Measurements from ENCODE around the gene OR5M11. TPM values are rescaled to one million over a fixed set of nuclear protein-coding genes. Genes with fewer than 3 reads are reported as not detected.

OR5M11 gene
- total and polyA plus RNA-seq, 8 donors, result not detected

DNA sequence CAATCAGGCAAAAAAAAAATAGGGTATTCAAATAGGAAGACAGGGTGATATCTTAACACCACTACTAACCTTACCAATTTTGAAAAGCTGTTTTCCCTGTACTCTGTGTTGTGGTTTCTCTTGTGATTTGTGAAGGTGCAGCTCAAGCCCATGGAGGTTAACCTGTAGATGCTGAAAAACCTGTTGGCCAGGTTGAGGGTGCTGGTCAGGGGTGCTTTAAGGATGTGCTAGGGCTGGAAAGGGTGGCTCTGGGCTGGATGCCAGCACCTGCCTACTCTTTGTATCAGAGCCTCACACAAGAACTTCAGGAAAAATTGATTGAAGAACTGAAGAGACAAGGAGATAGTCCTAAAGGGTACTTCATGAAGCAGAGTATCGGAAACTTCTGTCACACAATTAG is 33.6 kb downstream of the OR5M11 start:
- intact Hi-C loops (cut with DNase I), result no loop called here
- ATAC-seq (no peak), DNase-seq (peak in 1 of 4 donors; percentile 39)
- H3K4me1 ChIP-seq, result no peaks in the 10 kb centered on the region
- H3K27me3 ChIP-seq, result no peaks in the 10 kb centered on the region
- no peaks in the 10 kb centered on the region for H3K36me3 ChIP-seq
- H3K9me3 ChIP-seq, result no peaks in the 10 kb centered on the region
- H3K27ac ChIP-seq, result no peak overlapping the region
- TF ChIP-seq, protein P1, sequence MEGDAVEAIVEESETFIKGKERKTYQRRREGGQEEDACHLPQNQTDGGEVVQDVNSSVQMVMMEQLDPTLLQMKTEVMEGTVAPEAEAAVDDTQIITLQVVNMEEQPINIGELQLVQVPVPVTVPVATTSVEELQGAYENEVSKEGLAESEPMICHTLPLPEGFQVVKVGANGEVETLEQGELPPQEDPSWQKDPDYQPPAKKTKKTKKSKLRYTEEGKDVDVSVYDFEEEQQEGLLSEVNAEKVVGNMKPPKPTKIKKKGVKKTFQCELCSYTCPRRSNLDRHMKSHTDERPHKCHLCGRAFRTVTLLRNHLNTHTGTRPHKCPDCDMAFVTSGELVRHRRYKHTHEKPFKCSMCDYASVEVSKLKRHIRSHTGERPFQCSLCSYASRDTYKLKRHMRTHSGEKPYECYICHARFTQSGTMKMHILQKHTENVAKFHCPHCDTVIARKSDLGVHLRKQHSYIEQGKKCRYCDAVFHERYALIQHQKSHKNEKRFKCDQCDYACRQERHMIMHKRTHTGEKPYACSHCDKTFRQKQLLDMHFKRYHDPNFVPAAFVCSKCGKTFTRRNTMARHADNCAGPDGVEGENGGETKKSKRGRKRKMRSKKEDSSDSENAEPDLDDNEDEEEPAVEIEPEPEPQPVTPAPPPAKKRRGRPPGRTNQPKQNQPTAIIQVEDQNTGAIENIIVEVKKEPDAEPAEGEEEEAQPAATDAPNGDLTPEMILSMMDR (IDR thresholded peaks at IDR 0.05), result no peak
- no peak overlapping the region for H3K4me3 ChIP-seq

DNA sequence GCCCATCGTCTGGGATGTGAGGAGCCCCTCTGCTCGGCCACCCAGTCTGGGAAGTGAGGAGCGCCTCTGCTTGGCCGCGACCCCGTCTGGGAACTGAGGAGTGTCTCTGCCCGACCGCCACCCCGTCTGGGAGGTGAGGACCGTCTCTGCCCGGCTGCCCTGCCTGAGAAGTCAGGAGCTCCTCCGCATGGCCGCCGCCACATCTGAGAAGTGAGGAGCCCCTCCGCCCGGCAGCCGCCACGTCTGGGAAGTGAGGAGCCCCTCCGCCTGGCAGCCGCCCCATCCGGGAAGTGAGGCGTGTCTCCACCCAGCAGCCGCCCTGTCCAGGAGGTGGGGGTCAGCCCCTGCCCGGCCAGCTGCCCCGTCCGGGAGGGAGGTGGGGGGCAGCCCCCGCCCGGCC is 46.0 kb downstream of the OR5M11 start:
- no peaks in the 10 kb centered on the region for H3K27me3 ChIP-seq
- DNase-seq (peak in 1 of 4 donors; percentile 58), ATAC-seq (no peak)
- TF ChIP-seq, protein P1 (IDR thresholded peaks at IDR 0.05), result no peak
- no peaks in the 10 kb centered on the region for H3K36me3 ChIP-seq
- no peak overlapping the region for H3K27ac ChIP-seq
- intact Hi-C loops (cut with DNase I), result no loop called here
- H3K9me3 ChIP-seq, result peaks cover 0 to 9% of the 10 kb centered on the region in 2 donors
- no peak overlapping the region for H3K4me3 ChIP-seq
- H3K4me1 ChIP-seq, result no peaks in the 10 kb centered on the region

DNA sequence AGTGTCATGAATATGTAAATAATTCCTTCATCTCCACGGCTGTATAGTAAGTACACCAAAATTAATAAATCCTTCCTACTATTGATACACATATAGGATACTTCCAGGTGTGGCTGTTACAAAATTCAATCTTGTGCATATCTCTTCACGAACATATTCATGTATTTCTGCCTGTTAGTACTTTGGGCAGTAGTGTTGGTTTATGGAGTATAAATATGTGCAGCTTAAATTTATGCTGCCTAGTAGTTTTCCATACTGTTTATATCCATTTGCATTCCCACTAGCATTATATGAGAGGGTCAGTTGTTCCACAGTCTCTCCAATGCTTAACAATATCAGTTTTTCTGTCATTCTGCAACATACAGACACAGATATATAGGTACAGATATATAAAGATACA is 47.9 kb downstream of the OR5M11 start:
- DNase-seq (no peak), ATAC-seq (no peak)
- Histone ChIP-seq H3K27me3 (no peaks in the 10 kb centered on the region), H3K4me3 (no peak overlapping the region), H3K36me3 (no peaks in the 10 kb centered on the region), H3K27ac (no peak overlapping the region), H3K4me1 (no peaks in the 10 kb centered on the region), H3K9me3 (peaks cover 0 to 8% of the 10 kb centered on the region in 2 donors)
- TF ChIP-seq, protein P1 (IDR thresholded peaks at IDR 0.05), result no peak
- intact Hi-C loops (cut with DNase I), result no loop called here

Other genes starting within 250 kb of the OR5M11 start
- gene OR8K3, start 228.1 kb downstream of the OR5M11 start, total RNA-seq, result not detected
- not detected for gene OR8K3, start 228.1 kb downstream of the OR5M11 start, polyA plus RNA-seq (ENCODE audit: insufficient read length in 6 of 6)
- gene OR8K1, start 197.2 kb downstream of the OR5M11 start, total RNA-seq, result not detected
- not detected for gene OR8K1, start 197.2 kb downstream of the OR5M11 start, polyA plus RNA-seq (ENCODE audit: insufficient read length in 6 of 6)
- not detected for gene OR8J1, start 189.0 kb downstream of the OR5M11 start, total RNA-seq
- not detected for gene OR8J1, start 189.0 kb downstream of the OR5M11 start, polyA plus RNA-seq (ENCODE audit: insufficient read length in 6 of 6)
- gene OR8U1, start 167.6 kb downstream of the OR5M11 start, total RNA-seq, result not detected
- gene OR8U1, start 167.6 kb downstream of the OR5M11 start, polyA plus RNA-seq (ENCODE audit: insufficient read length in 6 of 6), result not detected
- not detected for gene OR5AL1, start 130.6 kb downstream of the OR5M11 start, total RNA-seq
- not detected for gene OR5AL1, start 130.6 kb downstream of the OR5M11 start, polyA plus RNA-seq (ENCODE audit: insufficient read length in 6 of 6)
- gene OR5M3, start 69.9 kb downstream of the OR5M11 start, total RNA-seq, result not detected
- gene OR5M3, start 69.9 kb downstream of the OR5M11 start, polyA plus RNA-seq (ENCODE audit: insufficient read length in 6 of 6), result not detected
- gene OR5M8, start 51.9 kb downstream of the OR5M11 start, total RNA-seq, result not detected
- not detected for gene OR5M8, start 51.9 kb downstream of the OR5M11 start, polyA plus RNA-seq (ENCODE audit: insufficient read length in 6 of 6)
- gene OR5M10, start 34.5 kb upstream of the OR5M11 start, total RNA-seq, result not detected
- not detected for gene OR5M10, start 34.5 kb upstream of the OR5M11 start, polyA plus RNA-seq (ENCODE audit: insufficient read length in 6 of 6)
- gene OR5M1, start 71.6 kb upstream of the OR5M11 start, total RNA-seq, result not detected
- not detected for gene OR5M1, start 71.6 kb upstream of the OR5M11 start, polyA plus RNA-seq (ENCODE audit: insufficient read length in 6 of 6)
- not detected for gene OR5AP2, start 99.2 kb upstream of the OR5M11 start, total RNA-seq
- not detected for gene OR5AP2, start 99.2 kb upstream of the OR5M11 start, polyA plus RNA-seq (ENCODE audit: insufficient read length in 6 of 6)
- gene OR5AR1, start 120.4 kb upstream of the OR5M11 start, total RNA-seq, result not detected
- not detected for gene OR5AR1, start 120.4 kb upstream of the OR5M11 start, polyA plus RNA-seq (ENCODE audit: insufficient read length in 6 of 6)
- not detected for gene OR9G1, start 155.8 kb upstream of the OR5M11 start, total RNA-seq
- gene OR9G1, start 155.8 kb upstream of the OR5M11 start, polyA plus RNA-seq (ENCODE audit: insufficient read length in 6 of 6), result not detected
- not detected for gene OR9G4, start 205.4 kb upstream of the OR5M11 start, total RNA-seq
- gene OR9G4, start 205.4 kb upstream of the OR5M11 start, polyA plus RNA-seq (ENCODE audit: insufficient read length in 6 of 6), result not detected

Data from left lung (tissue), 10 donors.